SK-N-SH (cell line): ENCODE data around the gene BMAL2.

ENCODE experiments used
- FOXM1 ChIP-seq: IDR thresholded peaks from 2 replicates; pipeline ENCODE4 v1.4.0; 2012; ENCODE audit warnings: low read depth, mild to moderate bottlenecking
- MAX ChIP-seq: IDR thresholded peaks from 2 replicates; pipeline ENCODE4 v1.4.0; 2012; ENCODE audit warnings: low read depth
- MEF2A ChIP-seq: IDR thresholded peaks from 2 replicates; pipeline ENCODE4 v1.4.0; 2012; ENCODE audit warnings: low read depth, borderline replicate concordance
- POLR2AphosphoS5 ChIP-seq: IDR thresholded peaks from 2 replicates; pipeline ENCODE4 v1.6.1; 2012; ENCODE audit warnings: low read depth, low read length
- TF ChIP-seq, protein P1 (sequence below): fragments of 200-600 bp; sonication (generic); IDR thresholded peaks from 2 replicates; pipeline ENCODE4 v1.6.1; 2017; ENCODE audit warnings: antibody characterized with exemption, mild to moderate bottlenecking, moderate library complexity

DNA sequence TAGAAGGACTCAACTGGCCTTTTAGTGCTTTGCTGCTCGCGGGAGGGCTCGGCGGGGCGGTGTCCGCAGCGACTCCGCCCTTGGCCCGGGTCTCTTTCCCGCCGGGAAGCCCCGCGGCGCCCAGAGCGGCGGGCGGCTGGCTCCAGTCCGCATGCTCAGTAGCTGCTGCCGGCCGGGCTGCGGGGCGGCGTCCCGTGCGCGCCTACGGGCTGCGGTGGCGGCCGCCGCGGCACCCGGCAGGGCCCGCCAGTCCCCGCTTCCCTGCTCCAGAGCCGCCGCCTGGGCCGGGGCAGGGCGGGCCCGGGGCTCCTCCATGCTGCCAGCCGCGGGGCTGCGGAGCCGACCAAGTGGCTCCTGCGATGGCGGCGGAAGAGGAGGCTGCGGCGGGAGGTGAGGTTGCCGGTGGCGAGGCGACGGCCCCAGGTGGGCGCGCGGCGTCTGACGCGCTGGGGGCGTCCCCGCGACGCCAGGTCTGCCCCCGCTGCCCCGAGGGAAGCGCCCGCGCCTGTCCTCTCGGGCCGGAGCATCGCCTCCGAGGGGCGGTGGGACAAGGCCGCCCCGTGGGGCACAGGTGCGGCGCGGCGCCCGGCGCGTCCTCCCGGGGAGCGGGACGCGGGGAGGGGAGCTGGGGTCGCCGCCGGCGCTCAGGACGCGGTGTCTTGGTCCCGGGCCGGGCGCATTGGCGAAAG, at the start of gene BMAL2:
- TF ChIP-seq MEF2A (no peak), POLR2AphosphoS5 (no peak), MAX (no peak), FOXM1 (no peak)
- TF ChIP-seq, protein P1, sequence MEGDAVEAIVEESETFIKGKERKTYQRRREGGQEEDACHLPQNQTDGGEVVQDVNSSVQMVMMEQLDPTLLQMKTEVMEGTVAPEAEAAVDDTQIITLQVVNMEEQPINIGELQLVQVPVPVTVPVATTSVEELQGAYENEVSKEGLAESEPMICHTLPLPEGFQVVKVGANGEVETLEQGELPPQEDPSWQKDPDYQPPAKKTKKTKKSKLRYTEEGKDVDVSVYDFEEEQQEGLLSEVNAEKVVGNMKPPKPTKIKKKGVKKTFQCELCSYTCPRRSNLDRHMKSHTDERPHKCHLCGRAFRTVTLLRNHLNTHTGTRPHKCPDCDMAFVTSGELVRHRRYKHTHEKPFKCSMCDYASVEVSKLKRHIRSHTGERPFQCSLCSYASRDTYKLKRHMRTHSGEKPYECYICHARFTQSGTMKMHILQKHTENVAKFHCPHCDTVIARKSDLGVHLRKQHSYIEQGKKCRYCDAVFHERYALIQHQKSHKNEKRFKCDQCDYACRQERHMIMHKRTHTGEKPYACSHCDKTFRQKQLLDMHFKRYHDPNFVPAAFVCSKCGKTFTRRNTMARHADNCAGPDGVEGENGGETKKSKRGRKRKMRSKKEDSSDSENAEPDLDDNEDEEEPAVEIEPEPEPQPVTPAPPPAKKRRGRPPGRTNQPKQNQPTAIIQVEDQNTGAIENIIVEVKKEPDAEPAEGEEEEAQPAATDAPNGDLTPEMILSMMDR: no peak
